ENCODE data around the gene PRKCB.

- TF ChIP-seq CTCF (IDR thresholded peaks at IDR 0.05; ENCODE audit: poor library complexity) = no peak
- no peak for TF ChIP-seq EZH2phosphoT487 (IDR thresholded peaks at IDR 0.05; ENCODE audit: low read depth, severe bottlenecking, unreplicated experiment)
- no peak for TF ChIP-seq EZH2 (IDR thresholded peaks at IDR 0.05; ENCODE audit: borderline replicate concordance)
Measured at GRCh38 chr16:23788685-23789084, 47.1 kb upstream of the PRKCB start.
